ENCODE measurements around the gene CD320. TPM values are rescaled to one million over a fixed set of nuclear protein-coding genes. Genes with fewer than 3 reads are reported as not detected.
"Not testable (repeated sequence)": the region's sequence is repeated elsewhere in the genome, so short reads cannot be mapped to it uniquely, and the experiment has no call there.

CD320 gene
- total and polyA plus RNA-seq, 11 donors, result 17.7 to 74.8 (median 35.8) TPM

- no peaks in the 10 kb centered on the region for H3K36me3 ChIP-seq
- no peak for DNase-seq
- H3K9me3 ChIP-seq, result no peaks in the 10 kb centered on the region
- no peaks in the 10 kb centered on the region for H3K27me3 ChIP-seq
- H3K27ac ChIP-seq, result peak overlapping the region in 2 of 12 donors; percentile 58 to 81
- H3K4me1 ChIP-seq, result peaks cover 0 to 11% (median 4%) of the 10 kb centered on the region in 12 donors
- intact Hi-C loops (cut with DNase I), result loop anchor here in 4 of 10 donors (5.0 to 10.0 kb wide), 5 partner anchors 45 to 805 kb away; partner anchors contain the start of genes NDUFA7 (in 2 of the 4), RPS28 (in 2 of the 4) and ACTL9 (in 1 of the 4)
- 87 to 97% (median 92%) methylated on average over 3 of the region's 3 CpGs for WGBS, 4 donors
- no peak for ATAC-seq
- peak overlapping the region in 2 of 12 donors; percentile 46 to 67 for H3K4me3 ChIP-seq
- TF ChIP-seq POLR2A (IDR thresholded peaks at IDR 0.05) (no peak), CTCF (IDR thresholded peaks at IDR 0.05) (no peak)
Measured at GRCh38 chr19:8269724-8270123, 38.4 kb downstream of the CD320 start.

GRCh38 chr19:8265872-8266271 is 42.3 kb downstream of the CD320 start:
- WGBS, 4 donors, result 72 to 83% (median 78%) methylated on average over 3 of the region's 3 CpGs
- no peak overlapping the region for H3K4me3 ChIP-seq
- intact Hi-C loops (cut with DNase I), result loop anchor here in 4 of 10 donors (5.0 to 10.0 kb wide), 5 partner anchors 49 to 809 kb away; partner anchors contain the start of genes NDUFA7 (in 2 of the 4), RPS28 (in 2 of the 4) and ACTL9 (in 1 of the 4)
- H3K27me3 ChIP-seq, result no peaks in the 10 kb centered on the region
- H3K36me3 ChIP-seq, result peaks cover 0 to 12% (median 8%) of the 10 kb centered on the region in 9 donors
- no peaks in the 10 kb centered on the region for H3K9me3 ChIP-seq
- peaks cover 0 to 11% (median 4%) of the 10 kb centered on the region in 12 donors for H3K4me1 ChIP-seq
- no peak overlapping the region for H3K27ac ChIP-seq
- no peak for TF ChIP-seq CTCF (IDR thresholded peaks at IDR 0.05)
- TF ChIP-seq POLR2A (IDR thresholded peaks at IDR 0.05), result no peak
- no peak for ATAC-seq
- peak in 1 of 5 donors; percentile 2 for DNase-seq

GRCh38 chr19:8264248-8264647 is 43.9 kb downstream of the CD320 start:
- peaks cover 0 to 12% (median 8%) of the 10 kb centered on the region in 9 donors for H3K36me3 ChIP-seq
- H3K4me1 ChIP-seq, result peaks cover 0 to 14% (median 2%) of the 10 kb centered on the region in 12 donors
- intact Hi-C loops (cut with DNase I), result loop anchor here in 3 of 10 donors (10.0 kb wide), 4 partner anchors 51 to 811 kb away; partner anchors contain the start of genes ACTL9 (in 1 of the 3), NDUFA7 (in 1 of the 3) and RPS28 (in 1 of the 3)
- ATAC-seq, H3K9me3 ChIP-seq, DNase-seq, H3K4me3 ChIP-seq, H3K27me3 ChIP-seq, H3K27ac ChIP-seq: not testable (repeated sequence)
- WGBS, 4 donors, result 71 to 96% (median 91%) methylated on average over 4 of the region's 4 CpGs

GRCh38 chr19:8262431-8262830 is 45.7 kb downstream of the CD320 start:
- H3K4me3 ChIP-seq, result no peak overlapping the region
- H3K9me3 ChIP-seq, result no peaks in the 10 kb centered on the region
- no peak for ATAC-seq
- H3K27ac ChIP-seq, result no peak overlapping the region
- no peaks in the 10 kb centered on the region for H3K27me3 ChIP-seq
- H3K4me1 ChIP-seq, result peaks cover 0 to 6% (median 0%) of the 10 kb centered on the region in 12 donors
- intact Hi-C loops (cut with DNase I), result loop anchor here in 3 of 10 donors (10.0 kb wide), 4 partner anchors 52 to 812 kb away; partner anchors contain the start of genes ACTL9 (in 1 of the 3), NDUFA7 (in 1 of the 3) and RPS28 (in 1 of the 3)
- TF ChIP-seq POLR2A (IDR thresholded peaks at IDR 0.05), result no peak
- no peak for TF ChIP-seq CTCF (IDR thresholded peaks at IDR 0.05)
- peaks cover 0 to 27% (median 8%) of the 10 kb centered on the region in 9 donors for H3K36me3 ChIP-seq
- WGBS, 4 donors, result 92 to 95% (median 94%) methylated on average over 6 of the region's 6 CpGs
- DNase-seq, result peak in 1 of 5 donors; percentile 4
